SK-N-SH treated with all-trans-retinoic acid at 6 μM for 48 hours (cell line): ENCODE results near the gene GPSM1.
"Not testable (repeated sequence)": the region's sequence is repeated elsewhere in the genome, so short reads cannot be mapped to it uniquely, and the experiment has no call there.

Experiments used
- ATAC-seq: fragments of 200-7000 bp; cut with Tn5 transposase; 3 replicates; pipeline ENCODE4 v1.9.1; 2020; ENCODE audit warnings: mild to moderate bottlenecking, moderate library complexity
- ARNTL ChIP-seq: fragments of 450-650 bp; formaldehyde crosslinking; IDR thresholded peaks from 2 replicates; pipeline ENCODE4 v1.5.0; 2020; ENCODE audit warnings: low read depth, mild to moderate bottlenecking, moderate library complexity, borderline replicate concordance
- BACH2 ChIP-seq: fragments of 250-450 bp; sonication (Bioruptor Pico); IDR thresholded peaks from 2 replicates; pipeline ENCODE4 v1.9.0; 2021; ENCODE audit warnings: mild to moderate bottlenecking, borderline replicate concordance
- CSDC2 ChIP-seq: fragments of 250-450 bp; sonication (Bioruptor Pico); IDR thresholded peaks from 2 replicates; pipeline ENCODE4 v1.5.0; 2020; ENCODE audit warnings: mild to moderate bottlenecking, moderate library complexity
- ESRRG ChIP-seq: fragments of 250-450 bp; sonication (Bioruptor Pico); IDR thresholded peaks from 2 replicates; pipeline ENCODE4 v1.6.1; 2021; ENCODE audit warnings: mild to moderate bottlenecking
- GLIS3 ChIP-seq: fragments of 250-450 bp; sonication (Bioruptor Pico); IDR thresholded peaks from 2 replicates; pipeline ENCODE4 v1.5.0; 2020; ENCODE audit warnings: mild to moderate bottlenecking, moderate library complexity
- ISL1 ChIP-seq: fragments of 250-450 bp; sonication (Bioruptor Pico); IDR thresholded peaks from 2 replicates; pipeline ENCODE4 v2.1.2; 2022; ENCODE audit warnings: mild to moderate bottlenecking, moderate library complexity
- PPARA ChIP-seq: fragments of 250-450 bp; sonication (Bioruptor Pico); IDR thresholded peaks from 2 replicates; pipeline ENCODE4 v1.5.0; 2020; ENCODE audit warnings: mild to moderate bottlenecking, borderline replicate concordance
- RARB ChIP-seq: fragments of 250-450 bp; sonication (Bioruptor Pico); IDR thresholded peaks from 2 replicates; pipeline ENCODE4 v1.8.0; 2021; ENCODE audit warnings: mild to moderate bottlenecking, moderate library complexity
- TCF4 ChIP-seq: fragments of 250-450 bp; sonication (Bioruptor Pico); IDR thresholded peaks from 2 replicates; pipeline ENCODE4 v1.8.0; 2021; ENCODE audit warnings: mild to moderate bottlenecking, moderate library complexity, borderline replicate concordance
- TOX ChIP-seq: fragments of 250-450 bp; sonication (Bioruptor Pico); IDR thresholded peaks from 2 replicates; pipeline ENCODE4 v1.8.0; 2021; ENCODE audit warnings: mild to moderate bottlenecking, moderate library complexity, borderline replicate concordance
- ZC3H10 ChIP-seq: fragments of 250-450 bp; sonication (Bioruptor Pico); IDR thresholded peaks from 2 replicates; pipeline ENCODE4 v1.5.1; 2021; ENCODE audit warnings: mild to moderate bottlenecking, moderate library complexity
- ZFP30 ChIP-seq: fragments of 450-650 bp; formaldehyde crosslinking; IDR thresholded peaks from 2 replicates; pipeline ENCODE4 v1.5.0; 2022; ENCODE audit warnings: mild to moderate bottlenecking, moderate library complexity
- ZNF565 ChIP-seq: fragments of 450-650 bp; formaldehyde crosslinking; conservative IDR thresholded peaks from 2 replicates; pipeline ENCODE4 v1.5.0; 2020; ENCODE audit warnings: low read depth, mild to moderate bottlenecking, moderate library complexity
- ZNF70 ChIP-seq: fragments of 450-650 bp; formaldehyde crosslinking; IDR thresholded peaks from 2 replicates; pipeline ENCODE4 v1.5.0; 2020; ENCODE audit warnings: mild to moderate bottlenecking, moderate library complexity
- ZNF8 ChIP-seq: fragments of 450-650 bp; formaldehyde crosslinking; IDR thresholded peaks from 2 replicates; pipeline ENCODE4 v1.5.0; 2020; ENCODE audit warnings: mild to moderate bottlenecking, moderate library complexity
- TF ChIP-seq, protein P1 (sequence below): fragments of 250-450 bp; sonication (Bioruptor Pico); IDR thresholded peaks from 2 replicates; pipeline ENCODE4 v1.8.0; 2020; ENCODE audit warnings: mild to moderate bottlenecking, moderate library complexity, borderline replicate concordance
- TF ChIP-seq, protein P2 (sequence below): fragments of 250-450 bp; sonication (Bioruptor Pico); IDR thresholded peaks from 2 replicates; pipeline ENCODE4 v1.8.0; 2021; ENCODE audit warnings: low read depth, mild to moderate bottlenecking, moderate library complexity, borderline replicate concordance
- TF ChIP-seq, protein P3 (sequence below): fragments of 250-450 bp; sonication (Bioruptor Pico); IDR thresholded peaks from 2 replicates; pipeline ENCODE4 v1.5.1; 2021; ENCODE audit warnings: mild to moderate bottlenecking, moderate library complexity
- TF ChIP-seq, protein P4 (sequence below): fragments of 250-450 bp; sonication (Bioruptor Pico); IDR thresholded peaks from 2 replicates; pipeline ENCODE4 v1.5.1; 2020; ENCODE audit warnings: low read depth, mild to moderate bottlenecking, moderate library complexity

GPSM1 gene

DNA sequence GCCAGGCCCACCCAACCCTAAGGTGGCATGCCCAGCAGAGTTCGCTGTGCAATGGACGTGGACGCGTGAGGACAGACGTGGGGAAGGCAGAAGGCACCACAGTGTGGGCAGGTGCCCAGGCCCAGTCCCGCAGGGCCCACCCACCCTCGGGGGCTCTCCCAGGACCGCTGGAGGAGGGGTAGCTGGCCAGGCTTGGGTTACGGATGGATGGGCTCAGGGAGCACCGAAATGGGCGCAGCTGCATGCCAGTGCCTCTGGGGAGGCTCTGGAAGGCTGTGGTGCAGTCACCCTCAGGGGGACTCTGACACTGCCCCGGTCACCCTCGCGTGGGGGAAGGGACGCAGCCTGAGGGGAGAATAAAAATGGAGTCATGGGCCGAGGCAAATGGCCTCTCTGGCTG, 9.6 kb upstream of the GPSM1 start:
- no peak for TF ChIP-seq ZFP30 (CRISPR knock-in tag)
- ATAC-seq = no peak; the same call in 2 of the 3 replicates

DNA sequence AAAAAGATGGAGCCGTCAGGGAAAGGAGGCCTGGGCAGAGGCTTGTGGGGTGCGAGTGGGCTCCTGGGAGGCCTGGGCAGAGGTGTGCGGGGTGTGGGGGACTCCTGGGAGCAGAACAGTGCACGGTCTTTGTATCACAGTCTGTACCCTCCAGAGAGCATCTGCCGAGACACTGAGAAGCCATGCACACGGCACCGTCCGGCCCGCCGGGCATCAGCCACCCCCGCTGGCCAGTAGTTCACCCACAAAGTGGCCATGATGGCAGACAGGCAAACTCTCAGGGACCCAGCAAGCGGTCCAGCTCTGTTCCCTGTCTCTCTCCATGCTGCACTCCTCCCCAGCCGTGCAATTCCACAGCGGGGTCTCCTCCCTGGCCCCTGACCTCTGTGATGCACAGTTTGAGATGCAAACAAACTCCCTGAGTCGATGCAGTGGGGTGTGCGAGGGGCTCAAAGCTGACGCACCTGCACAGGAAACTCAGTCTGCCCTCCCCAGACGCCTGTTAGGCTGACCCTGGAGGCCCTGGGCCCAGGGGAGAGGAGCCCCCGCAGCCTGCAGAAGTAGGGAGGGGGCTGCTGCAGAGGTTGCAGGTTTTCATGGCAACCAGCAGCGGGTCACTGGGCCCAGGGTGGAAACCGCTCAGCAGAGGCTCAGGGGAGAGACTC, 9.1 kb upstream of the GPSM1 start:
- no peak for ATAC-seq
- TF ChIP-seq BACH2 (CRISPR knock-in tag) = no peak

DNA sequence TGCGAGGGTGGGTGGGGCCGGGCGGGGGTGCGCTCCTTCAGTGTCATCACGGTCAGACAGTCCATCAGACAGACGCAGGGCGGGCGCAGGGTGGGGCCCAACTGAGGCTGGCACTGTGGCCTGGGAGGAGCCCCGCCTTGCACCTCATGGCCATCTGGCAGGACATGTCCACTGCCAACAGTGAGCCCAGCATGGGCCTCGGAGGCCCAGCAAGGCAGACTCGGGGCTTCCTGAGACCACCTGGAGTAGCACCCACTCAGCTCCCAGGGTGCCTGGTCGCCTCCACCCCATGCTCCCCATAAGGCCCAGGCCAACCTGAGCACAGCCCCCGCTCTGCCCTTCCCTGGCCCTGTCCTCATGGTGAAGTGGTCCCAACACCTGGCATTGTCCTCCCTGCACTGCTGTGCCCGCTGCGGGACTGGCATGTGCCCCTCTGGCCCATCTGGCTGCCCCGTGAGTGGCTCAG, 8.5 kb upstream of the GPSM1 start:
- no peak for ATAC-seq

DNA sequence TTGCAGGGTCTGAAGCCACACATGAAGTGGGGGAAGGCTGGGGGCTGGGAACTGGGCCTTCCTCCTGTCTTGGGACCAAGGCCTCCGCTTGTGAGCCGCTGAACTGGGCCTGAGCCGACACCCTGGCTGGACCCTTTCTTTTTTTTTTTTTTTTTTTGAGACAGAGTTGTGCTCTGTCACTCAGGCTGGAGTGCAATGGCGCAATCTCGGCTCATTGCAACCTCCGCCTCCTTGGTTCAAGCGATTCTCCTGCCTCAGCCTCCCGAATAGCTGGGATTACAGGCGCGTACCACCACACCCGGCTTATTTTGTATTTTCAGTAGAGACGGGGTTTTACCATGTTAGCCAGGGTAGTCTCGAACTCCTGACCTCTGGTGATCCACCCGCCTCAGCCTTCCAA, 8.1 kb upstream of the GPSM1 start:
- not testable (repeated sequence) for ATAC-seq

More for the DNA sequence above, 8.5 kb upstream of the GPSM1 start:
- TF ChIP-seq, protein P1, sequence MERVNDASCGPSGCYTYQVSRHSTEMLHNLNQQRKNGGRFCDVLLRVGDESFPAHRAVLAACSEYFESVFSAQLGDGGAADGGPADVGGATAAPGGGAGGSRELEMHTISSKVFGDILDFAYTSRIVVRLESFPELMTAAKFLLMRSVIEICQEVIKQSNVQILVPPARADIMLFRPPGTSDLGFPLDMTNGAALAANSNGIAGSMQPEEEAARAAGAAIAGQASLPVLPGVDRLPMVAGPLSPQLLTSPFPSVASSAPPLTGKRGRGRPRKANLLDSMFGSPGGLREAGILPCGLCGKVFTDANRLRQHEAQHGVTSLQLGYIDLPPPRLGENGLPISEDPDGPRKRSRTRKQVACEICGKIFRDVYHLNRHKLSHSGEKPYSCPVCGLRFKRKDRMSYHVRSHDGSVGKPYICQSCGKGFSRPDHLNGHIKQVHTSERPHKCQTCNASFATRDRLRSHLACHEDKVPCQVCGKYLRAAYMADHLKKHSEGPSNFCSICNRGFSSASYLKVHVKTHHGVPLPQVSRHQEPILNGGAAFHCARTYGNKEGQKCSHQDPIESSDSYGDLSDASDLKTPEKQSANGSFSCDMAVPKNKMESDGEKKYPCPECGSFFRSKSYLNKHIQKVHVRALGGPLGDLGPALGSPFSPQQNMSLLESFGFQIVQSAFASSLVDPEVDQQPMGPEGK (CRISPR knock-in tag) = no peak
- no peak for TF ChIP-seq BACH2 (CRISPR knock-in tag)
- TF ChIP-seq ESRRG (CRISPR knock-in tag) = no peak
- TF ChIP-seq, protein P2, sequence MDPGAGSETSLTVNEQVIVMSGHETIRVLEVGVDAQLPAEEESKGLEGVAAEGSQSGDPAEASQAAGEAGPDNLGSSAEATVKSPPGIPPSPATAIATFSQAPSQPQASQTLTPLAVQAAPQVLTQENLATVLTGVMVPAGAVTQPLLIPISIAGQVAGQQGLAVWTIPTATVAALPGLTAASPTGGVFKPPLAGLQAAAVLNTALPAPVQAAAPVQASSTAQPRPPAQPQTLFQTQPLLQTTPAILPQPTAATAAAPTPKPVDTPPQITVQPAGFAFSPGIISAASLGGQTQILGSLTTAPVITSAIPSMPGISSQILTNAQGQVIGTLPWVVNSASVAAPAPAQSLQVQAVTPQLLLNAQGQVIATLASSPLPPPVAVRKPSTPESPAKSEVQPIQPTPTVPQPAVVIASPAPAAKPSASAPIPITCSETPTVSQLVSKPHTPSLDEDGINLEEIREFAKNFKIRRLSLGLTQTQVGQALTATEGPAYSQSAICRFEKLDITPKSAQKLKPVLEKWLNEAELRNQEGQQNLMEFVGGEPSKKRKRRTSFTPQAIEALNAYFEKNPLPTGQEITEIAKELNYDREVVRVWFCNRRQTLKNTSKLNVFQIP (CRISPR knock-in tag) = no peak

DNA sequence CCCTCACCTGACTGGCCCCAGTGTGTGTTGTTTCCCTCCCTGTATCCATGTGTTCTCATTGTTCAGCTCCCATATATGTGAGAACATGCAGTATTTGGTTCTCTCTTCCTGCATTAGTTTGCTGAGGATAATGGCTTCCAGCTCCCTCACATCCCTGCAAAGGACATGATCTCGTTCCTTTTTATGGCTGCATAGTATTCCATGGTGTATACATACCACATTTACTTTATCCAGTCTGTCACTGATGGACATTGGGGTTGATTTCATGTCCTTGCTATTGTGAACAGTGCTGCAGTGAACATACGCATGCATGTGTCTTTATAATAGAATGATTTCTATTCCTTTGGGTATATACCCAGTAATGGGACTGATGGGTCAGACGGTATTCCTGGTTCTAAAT, 7.4 kb upstream of the GPSM1 start:
- not testable (repeated sequence) for ATAC-seq
- peak; percentile 81 for TF ChIP-seq ZNF8 (CRISPR knock-in tag)

DNA sequence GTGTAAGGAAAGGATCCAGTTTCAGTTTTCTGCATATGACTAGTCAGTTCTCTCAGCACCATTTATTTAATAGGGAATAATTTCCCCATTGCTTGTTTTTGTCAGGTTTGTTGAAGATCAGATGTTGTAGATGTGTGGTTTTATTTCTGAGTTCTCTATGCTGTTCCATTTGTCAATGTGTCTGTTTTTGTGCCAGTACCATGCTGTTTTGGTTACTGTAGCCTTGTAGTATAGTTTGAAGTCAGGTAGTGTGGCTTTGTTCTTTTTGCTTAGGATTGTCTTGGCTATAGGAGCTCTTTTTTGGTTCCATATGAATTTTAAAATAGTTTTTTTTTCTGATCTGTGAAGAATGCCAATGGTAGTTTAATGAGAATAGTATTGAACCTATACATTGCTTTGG, 6.4 kb upstream of the GPSM1 start:
- not testable (repeated sequence) for ATAC-seq

DNA sequence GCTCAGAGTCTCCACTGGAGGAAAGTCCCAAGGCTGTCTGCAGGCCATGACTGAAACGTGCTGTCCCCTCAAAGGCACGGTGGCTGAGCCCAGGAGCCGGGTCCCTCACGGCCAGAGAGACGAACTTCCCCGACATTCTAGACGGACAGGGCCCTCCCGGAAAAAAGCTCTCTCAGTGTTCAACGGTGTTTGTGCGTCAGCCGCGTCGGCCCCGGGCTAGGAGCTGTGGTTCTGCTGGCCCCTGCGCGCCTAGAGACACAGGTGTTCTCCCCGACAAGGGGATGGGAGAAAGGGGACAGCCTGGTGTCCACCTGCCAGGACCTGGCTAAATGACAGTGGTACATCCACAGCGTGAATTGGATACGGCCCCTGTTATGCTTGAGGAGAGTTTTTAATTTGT, 5.8 kb upstream of the GPSM1 start:
- no peak for ATAC-seq
- no peak for TF ChIP-seq PPARA (CRISPR knock-in tag)
- no peak for TF ChIP-seq ZC3H10 (CRISPR knock-in tag)
- TF ChIP-seq TCF4 = no peak
- no peak for TF ChIP-seq GLIS3
- TF ChIP-seq ZNF565 (CRISPR knock-in tag) = no peak
- TF ChIP-seq, protein P3, sequence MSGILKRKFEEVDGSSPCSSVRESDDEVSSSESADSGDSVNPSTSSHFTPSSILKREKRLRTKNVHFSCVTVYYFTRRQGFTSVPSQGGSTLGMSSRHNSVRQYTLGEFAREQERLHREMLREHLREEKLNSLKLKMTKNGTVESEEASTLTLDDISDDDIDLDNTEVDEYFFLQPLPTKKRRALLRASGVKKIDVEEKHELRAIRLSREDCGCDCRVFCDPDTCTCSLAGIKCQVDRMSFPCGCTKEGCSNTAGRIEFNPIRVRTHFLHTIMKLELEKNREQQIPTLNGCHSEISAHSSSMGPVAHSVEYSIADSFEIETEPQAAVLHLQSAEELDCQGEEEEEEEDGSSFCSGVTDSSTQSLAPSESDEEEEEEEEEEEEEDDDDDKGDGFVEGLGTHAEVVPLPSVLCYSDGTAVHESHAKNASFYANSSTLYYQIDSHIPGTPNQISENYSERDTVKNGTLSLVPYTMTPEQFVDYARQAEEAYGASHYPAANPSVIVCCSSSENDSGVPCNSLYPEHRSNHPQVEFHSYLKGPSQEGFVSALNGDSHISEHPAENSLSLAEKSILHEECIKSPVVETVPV (CRISPR knock-in tag) = no peak
- TF ChIP-seq, protein P2 (CRISPR knock-in tag) = no peak
- no peak for TF ChIP-seq RARB
- TF ChIP-seq, protein P4, sequence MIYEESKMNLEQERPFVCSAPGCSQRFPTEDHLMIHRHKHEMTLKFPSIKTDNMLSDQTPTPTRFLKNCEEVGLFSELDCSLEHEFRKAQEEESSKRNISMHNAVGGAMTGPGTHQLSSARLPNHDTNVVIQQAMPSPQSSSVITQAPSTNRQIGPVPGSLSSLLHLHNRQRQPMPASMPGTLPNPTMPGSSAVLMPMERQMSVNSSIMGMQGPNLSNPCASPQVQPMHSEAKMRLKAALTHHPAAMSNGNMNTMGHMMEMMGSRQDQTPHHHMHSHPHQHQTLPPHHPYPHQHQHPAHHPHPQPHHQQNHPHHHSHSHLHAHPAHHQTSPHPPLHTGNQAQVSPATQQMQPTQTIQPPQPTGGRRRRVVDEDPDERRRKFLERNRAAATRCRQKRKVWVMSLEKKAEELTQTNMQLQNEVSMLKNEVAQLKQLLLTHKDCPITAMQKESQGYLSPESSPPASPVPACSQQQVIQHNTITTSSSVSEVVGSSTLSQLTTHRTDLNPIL = no peak
- no peak for TF ChIP-seq TOX (CRISPR knock-in tag)
- TF ChIP-seq BACH2 (CRISPR knock-in tag) = no peak
- TF ChIP-seq CSDC2 (CRISPR knock-in tag) = no peak
- no peak for TF ChIP-seq ZNF8 (CRISPR knock-in tag)
- TF ChIP-seq ZFP30 (CRISPR knock-in tag) = no peak
- no peak for TF ChIP-seq ISL1
- no peak for TF ChIP-seq ARNTL (CRISPR knock-in tag)
- TF ChIP-seq, protein P1 (CRISPR knock-in tag) = no peak
- no peak for TF ChIP-seq ZNF70 (CRISPR knock-in tag)
